Limb (tissue), 2 donors: Measurements from ENCODE around the gene LEMD1.
"Not testable (repeated sequence)": the region's sequence is repeated elsewhere in the genome, so short reads cannot be mapped to it uniquely, and the experiment has no call there.

ENCODE experiments used
- DNase-seq, 2 donors: peaks; one replicate each; pipeline ENCODE4 v3.0.0-alpha.2; 2016; ENCODE audit errors: extremely low spot score in 2 of 2

The LEMD1 gene

GRCh38 chr1:205430696-205431305 is 8.9 kb upstream of the LEMD1 start:
- peak; percentile 35 to 84 for DNase-seq

DNA sequence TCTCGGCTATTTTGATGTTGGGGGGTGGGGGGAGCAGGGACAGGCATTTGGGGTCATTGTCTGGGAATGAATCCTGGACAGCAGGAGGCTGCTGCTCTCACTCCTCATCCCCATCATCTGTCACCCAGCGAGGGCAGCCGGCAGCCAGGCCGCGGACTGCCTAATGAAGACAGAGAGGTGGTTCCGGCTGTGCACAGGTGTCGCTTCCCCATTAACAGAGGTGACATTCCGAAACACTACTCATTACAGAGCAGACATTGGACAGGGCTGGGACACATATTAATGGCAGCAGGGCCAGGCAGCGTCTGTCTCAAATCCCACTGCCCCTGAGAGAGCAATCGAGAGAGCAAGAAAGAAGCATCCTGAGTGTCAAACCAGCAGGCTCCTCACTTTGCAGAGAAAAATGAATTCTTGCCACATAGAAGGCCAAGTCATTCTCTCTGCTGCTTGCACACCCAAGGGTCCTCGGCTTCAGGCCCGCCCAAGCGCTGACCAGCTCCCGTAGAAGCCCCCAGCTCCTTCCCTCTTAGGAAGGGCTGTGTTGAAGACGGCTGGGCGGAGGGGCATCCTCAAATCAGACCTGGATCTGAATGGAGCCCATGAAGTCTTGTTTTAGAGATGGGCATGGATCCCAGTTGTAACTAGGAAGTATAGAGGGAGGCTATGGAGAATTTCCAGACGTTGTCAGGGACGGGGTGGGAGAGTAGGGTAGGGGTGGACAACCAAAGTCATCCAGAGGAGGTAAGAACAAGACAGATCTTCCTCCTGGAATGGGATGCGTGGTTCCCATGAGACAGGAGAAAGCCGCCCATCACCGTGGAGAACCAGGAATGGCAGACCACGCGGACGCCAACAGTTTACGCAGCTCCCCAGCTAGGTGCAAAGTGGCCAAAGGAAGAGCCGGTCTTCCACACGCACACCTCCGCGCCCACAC is 8.2 kb upstream of the LEMD1 start:
- no peak for DNase-seq

DNA sequence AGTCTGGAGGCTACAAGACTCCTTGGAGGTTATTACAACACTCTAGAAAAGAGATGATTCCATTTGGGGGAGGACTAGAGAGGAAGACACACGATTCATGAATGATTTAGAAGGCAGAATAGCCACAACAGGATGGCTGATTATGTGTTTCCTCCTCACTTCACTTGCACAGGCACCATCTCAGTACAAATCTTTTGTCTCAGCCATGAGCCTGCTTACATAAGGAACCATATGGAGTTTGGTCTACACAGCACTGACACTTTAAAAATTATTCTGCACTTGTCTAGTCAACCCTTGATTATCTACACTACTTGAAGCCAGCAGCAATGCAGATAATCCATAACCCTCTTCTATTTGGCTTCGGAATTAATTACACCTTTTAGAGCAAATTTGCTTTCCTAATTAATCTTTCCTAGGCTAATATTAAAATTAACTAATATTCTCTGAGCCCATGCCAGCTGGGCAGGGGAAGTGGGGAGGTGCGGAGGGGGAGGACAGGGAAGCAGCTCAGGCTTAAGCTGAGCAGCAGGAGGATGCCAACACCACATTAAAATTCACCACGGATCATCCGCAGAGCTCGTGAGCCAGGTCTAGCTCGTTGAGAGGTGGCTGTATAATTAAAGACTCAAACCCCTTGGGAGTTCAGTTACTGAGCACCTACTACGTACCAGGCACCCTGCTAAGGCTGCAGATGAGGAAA is 3.2 kb upstream of the LEMD1 start:
- no peak for DNase-seq

- no peak for DNase-seq
These were observed 2.1 kb upstream of the LEMD1 start for GRCh38 chr1:205423814-205424399.

GRCh38 chr1:205422993-205423642 is 1.3 kb upstream of the LEMD1 start:
- no peak for DNase-seq

DNA sequence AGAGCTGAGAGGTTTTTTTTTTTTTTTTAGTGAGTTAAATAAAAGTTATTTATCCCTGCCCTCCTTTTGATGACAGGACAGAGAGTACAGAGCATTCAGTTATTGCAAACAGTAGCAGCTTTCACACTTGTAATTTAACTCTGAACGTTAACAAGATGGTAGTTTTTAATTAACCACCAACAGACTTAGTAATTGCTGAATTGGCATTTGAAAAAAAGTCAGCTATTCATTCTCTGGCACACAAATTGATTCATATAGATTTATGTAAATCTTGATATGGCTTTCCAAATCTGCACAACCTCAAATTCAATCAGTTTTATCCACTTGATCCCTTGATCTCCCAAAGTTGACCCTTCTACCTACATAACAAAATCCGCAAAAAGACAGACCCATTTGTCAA is 918 bp downstream of the LEMD1 start:
- no peak for DNase-seq

GRCh38 chr1:205417870-205418635 is 3.8 kb downstream of the LEMD1 start:
- no peak for DNase-seq

GRCh38 chr1:205416322-205416721 is 5.5 kb downstream of the LEMD1 start:
- DNase-seq = no peak

GRCh38 chr1:205410581-205411298 is 11.1 kb downstream of the LEMD1 start:
- DNase-seq = no peak

GRCh38 chr1:205407970-205408369 is 13.9 kb downstream of the LEMD1 start:
- DNase-seq = no peak

DNA sequence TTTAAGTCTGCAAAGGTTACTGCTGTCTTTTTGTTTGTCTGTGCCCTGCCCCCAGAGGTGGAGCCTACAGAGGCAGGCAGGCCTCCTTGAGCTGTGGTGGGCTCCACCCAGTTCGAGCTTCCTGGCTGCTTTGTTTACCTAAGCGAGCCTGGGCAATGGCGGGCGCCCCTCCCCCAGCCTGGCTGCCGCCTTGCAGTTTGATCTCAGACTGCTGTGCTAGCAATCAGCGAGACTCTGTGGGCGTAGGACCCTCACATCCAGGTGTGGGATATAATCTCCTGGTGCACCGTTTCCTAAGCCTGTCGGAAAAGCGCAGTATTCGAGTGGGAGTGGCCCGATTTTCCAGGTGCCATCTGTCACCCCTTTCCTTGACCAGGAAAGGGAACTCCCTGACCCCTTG is 15.6 kb downstream of the LEMD1 start:
- DNase-seq = not testable (repeated sequence)

GRCh38 chr1:205404484-205404883 is 17.4 kb downstream of the LEMD1 start:
- not testable (repeated sequence) for DNase-seq

- no peak for DNase-seq
These were observed 23.3 kb downstream of the LEMD1 start for GRCh38 chr1:205398586-205398985.

DNA sequence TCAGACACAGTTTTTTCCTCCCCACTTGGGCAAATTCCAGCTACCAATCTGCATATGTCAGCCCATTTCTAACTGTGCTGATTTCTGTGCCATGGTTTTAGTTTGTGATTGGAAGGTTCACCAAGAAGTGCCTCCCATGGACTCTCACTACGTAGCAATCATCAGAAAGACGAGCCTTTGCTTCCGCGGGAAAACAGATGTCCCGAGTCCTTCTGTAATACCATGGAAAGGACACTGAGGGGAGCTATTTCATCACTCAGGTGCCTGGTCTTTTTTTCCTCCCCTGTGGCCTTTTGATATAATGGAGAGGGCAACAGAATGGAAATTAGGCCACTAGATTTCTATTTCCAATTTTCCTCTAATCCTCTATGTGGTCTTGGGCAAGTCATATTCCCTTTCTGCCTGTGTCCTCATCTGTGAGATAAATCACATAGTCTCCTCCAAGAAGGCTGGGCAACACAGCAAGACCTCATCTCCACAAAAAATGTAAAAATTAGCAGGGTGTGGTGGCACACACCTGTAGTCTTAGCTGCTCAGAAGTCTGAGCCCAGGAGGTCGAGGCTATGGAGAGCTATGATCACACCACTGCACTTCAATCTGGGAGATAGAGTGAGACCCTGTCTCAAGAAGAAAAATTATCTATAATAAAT is 24.8 kb downstream of the LEMD1 start:
- peak in 1 of 2 donors; percentile 42 for DNase-seq

GRCh38 chr1:205395616-205396015 is 26.2 kb downstream of the LEMD1 start:
- no peak for DNase-seq

DNA sequence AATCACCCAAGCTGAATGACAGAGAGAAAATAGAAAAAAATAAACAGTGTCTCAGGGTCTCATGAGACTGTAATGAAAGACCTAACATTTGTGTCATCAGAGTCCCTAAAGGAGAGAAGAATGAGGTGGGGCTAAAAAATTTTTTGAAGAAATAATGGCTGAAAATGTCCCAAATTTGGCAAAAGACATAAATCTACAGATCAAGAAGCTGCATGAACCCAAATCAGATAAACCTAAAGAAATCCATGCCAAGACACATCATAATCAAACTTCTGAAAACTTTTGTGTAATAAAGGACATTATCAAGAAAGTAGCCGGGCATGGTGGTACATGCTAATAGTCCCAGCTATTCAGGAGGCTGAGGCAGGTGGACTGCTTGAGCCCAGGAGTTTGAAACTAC is 29.2 kb downstream of the LEMD1 start:
- no peak for DNase-seq

- no peak for DNase-seq
These were observed 30.5 kb downstream of the LEMD1 start for GRCh38 chr1:205391386-205391785.

DNA sequence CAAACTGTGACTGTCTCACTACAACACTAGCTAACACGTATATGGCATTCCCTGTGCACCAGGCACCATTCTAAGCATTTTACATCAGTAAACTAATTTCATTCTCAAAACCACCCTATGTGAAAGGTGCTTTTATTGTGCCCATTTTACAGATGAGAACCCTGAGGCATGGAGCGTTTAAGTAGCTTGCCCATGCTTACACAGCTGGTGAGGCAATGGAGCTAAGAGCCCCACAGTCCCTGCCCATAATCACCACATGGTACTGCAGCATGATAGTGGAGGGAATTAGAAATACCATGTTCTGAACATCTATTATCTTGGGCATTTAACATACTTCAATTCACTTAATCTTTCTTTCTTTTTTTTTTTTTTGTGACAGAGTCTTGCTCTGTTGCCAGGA is 34.0 kb downstream of the LEMD1 start:
- no peak for DNase-seq

DNA sequence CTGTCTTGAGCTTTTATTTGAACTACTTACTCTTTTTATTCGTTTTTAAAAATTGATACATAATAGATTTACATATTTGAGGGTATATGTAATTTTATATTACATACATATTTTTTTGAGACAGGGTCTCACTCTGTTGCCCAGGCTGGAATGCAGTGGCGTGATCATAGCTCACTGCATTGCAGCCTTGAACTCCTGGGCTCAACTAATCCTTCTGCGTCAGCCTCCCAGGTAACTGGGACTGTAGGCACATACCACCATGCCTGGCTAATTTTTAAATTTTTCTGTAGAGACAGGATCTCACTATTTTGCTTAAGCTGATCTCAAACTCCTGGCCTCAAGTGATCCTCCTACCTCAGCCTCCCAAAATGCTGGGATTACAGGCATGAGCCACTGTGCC is 38.9 kb downstream of the LEMD1 start:
- DNase-seq = not testable (repeated sequence)
